DND-41 (cell line): Measurements from ENCODE around the gene PIK3CD.

Source experiments
- CTCF ChIP-seq: IDR thresholded peaks from 2 replicates; pipeline ENCODE4 v1.5.1; 2012; ENCODE audit warnings: borderline replicate concordance, low read length, moderate library complexity, mild to moderate bottlenecking; ENCODE audit not compliant: poor library complexity, severe bottlenecking; ENCODE audit errors: extremely low read depth
- EZH2 ChIP-seq: IDR thresholded peaks from 3 replicates; pipeline ENCODE4 v1.6.1; 2012; ENCODE audit warnings: borderline replicate concordance, low read depth, mild to moderate bottlenecking, moderate library complexity, low read length, inconsistent platforms; ENCODE audit not compliant: severe bottlenecking

DNA sequence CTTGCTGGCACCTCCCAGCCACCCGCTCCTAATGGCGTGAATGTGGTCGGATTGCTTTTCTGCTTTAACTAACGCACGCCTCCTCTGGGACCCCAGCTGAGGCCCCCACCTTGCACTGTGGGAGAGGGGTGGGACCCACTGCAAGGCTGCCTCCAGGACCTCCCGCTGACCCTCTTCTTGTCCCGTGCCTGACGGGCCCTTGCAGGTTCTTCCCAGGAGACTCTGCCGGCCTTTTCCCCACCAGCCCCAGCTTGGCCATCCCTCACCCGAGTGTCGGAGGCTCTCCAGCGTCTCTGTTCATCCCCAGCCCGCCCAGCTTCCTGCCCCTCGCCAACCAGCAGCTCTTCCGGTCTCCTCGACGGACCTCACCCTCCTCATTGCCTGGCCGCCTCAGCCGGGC, 44.2 kb upstream of the PIK3CD start:
- TF ChIP-seq CTCF (no peak), EZH2 (no peak)
